HFF-Myc (cell line): ENCODE measurements around the gene LCNL1.

ENCODE experiments used
- DNase-seq: peaks from one replicate; pipeline ENCODE4 v3.0.0-alpha.2; 2011; ENCODE audit warnings: low read depth; ENCODE audit errors: extremely low read depth
- H3K4me3 ChIP-seq: replicated peaks from 2 replicates; pipeline ENCODE4 v1.5.1; 2011; ENCODE audit warnings: low read depth, mild to moderate bottlenecking, control low read depth, low read length
- TF ChIP-seq, protein P1 (sequence below): IDR thresholded peaks from 2 replicates; pipeline ENCODE4 v1.5.1; 2012; ENCODE audit warnings: mild to moderate bottlenecking, low read depth, low read length, control low read depth; ENCODE audit errors: missing control alignments

LCNL1 gene

DNA sequence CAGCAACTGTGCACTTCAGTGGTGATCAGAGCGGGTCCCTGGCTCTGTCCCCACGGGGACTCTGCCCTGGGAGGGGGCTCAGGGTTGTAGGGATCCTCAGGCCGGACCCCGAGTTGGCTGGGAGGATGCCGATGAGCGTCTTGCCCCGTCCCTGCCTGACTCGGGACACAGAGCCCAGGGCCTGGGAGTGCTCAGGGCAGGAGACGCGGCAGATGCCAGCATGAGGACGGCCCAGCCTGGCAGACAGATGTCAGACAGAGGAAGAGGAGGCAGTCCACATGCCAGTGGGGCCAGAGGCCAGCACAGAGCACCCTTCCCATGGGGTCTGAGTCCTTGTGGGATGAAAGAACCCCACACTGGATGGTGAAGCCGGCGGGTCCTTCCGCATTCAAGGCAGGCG lies 19.5 kb upstream of the LCNL1 start:
- TF ChIP-seq, protein P1, sequence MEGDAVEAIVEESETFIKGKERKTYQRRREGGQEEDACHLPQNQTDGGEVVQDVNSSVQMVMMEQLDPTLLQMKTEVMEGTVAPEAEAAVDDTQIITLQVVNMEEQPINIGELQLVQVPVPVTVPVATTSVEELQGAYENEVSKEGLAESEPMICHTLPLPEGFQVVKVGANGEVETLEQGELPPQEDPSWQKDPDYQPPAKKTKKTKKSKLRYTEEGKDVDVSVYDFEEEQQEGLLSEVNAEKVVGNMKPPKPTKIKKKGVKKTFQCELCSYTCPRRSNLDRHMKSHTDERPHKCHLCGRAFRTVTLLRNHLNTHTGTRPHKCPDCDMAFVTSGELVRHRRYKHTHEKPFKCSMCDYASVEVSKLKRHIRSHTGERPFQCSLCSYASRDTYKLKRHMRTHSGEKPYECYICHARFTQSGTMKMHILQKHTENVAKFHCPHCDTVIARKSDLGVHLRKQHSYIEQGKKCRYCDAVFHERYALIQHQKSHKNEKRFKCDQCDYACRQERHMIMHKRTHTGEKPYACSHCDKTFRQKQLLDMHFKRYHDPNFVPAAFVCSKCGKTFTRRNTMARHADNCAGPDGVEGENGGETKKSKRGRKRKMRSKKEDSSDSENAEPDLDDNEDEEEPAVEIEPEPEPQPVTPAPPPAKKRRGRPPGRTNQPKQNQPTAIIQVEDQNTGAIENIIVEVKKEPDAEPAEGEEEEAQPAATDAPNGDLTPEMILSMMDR, result no peak
- DNase-seq, result no peak
- H3K4me3 ChIP-seq, result no peak overlapping the region

DNA sequence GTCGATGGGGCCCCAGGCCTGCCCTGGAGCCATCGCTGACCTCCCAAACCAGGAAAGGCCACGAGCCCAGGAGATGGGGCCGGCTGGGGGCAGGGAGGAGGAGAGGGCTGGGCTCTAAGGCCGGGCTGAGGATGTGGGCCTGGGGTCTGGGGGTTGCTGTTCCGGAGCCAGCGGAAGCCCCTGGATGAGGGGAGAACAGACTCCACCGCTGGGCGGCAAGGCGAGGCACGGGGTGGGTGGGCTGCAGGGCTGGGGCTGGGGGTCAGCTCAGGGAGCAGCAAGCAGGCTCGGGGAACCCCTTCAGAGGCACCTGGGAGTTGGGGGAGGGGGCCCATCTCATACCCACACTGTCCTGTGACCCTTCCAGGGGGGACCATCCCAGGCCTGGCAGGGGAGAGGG lies 19.0 kb upstream of the LCNL1 start:
- no peak for DNase-seq
- H3K4me3 ChIP-seq, result no peak overlapping the region
- TF ChIP-seq, protein P1, result no peak

GRCh38 chr9:136964171-136964689 lies 18.6 kb upstream of the LCNL1 start:
- no peak overlapping the region for H3K4me3 ChIP-seq
- DNase-seq, result no peak
- TF ChIP-seq, protein P1, result no peak

GRCh38 chr9:136964833-136965422 lies 17.9 kb upstream of the LCNL1 start:
- no peak for DNase-seq
- H3K4me3 ChIP-seq, result no peak overlapping the region
- TF ChIP-seq, protein P1, result no peak

DNA sequence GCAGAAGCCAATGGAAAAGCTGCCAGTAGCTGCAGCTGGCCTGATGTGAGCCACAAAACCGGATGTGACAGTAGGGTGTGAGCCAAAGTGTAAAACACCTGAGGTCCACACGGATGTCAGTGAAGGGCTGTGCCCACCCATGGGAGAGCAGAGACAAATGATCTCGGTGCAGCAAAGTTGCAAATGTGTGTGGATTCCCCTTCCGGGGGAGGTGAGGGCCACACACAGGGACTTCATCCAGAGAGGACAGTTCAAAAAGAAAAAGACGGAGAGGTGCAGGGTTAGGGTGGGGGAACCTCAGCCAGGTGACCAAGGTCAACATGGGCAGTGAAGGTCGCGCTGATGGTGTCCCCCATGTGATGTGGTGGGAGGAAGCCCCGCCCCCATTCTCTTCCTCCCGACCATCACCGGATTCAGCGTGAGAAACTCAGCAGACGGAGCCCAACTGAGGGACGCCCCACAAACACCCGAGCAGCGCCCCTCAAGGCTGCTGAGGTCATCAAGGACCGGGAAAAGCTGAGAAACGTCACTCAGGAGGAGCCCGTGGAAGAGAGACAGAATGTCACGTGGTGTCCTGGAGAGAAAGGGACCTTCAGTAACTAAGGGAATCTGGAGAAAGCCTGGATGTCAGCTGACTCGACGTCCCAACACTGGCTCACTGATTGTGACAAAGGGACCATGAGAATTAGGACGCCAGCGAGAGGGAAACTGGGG lies 16.9 kb upstream of the LCNL1 start:
- DNase-seq, result no peak
- TF ChIP-seq, protein P1, result no peak
- no peak overlapping the region for H3K4me3 ChIP-seq

DNA sequence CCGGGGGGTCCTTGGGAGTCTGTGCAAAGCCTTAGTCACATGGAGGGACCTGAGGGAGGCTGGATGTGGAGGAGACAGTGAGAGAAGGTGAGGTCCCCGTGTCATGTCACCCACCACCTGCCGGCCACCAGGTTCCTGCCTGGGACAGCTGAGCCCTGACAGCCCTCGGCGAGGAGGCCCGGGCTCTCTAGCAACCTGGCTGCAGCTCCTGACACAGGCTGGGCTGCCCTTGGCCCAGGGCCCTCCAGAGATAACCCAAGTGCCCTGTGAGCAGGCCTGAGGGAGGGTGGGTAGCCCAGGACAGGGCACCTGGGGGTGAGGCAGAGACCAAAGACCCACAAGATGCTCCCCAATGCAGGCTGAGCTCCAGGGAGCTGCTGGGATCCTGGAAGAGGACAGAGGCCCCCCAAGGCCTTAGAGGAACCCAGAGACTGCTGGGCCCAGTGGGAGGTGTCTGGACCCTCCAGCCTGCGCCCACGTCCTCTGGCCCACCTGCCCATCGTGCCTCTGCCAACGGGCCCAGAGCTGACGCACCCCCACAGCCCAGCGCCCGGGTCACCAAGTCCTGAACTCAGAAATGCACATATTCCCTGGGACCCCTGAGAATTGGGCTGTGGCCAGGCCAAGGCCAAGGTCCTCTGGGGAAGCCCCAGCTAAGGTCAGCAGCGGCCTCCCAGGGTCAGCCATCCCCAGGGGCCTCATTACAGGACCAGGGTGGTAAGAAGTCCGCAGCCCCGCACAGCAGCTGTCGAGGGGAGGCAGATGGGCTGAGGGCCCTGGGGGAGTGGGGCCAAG lies 14.3 kb upstream of the LCNL1 start:
- DNase-seq, result no peak
- H3K4me3 ChIP-seq, result no peak overlapping the region
- TF ChIP-seq, protein P1, result no peak
